T-helper 1 cell treated with Interleukin-12 subunit alpha and Interleukin-12 subunit beta and Interleukin-4 antibody, amounts not matched to agents 30 μg/mL and 1 μg/mL, for 36 hours (primary cell): ENCODE results near the gene ZNF597.

Experiments
- H3K27ac Mint-ChIP-seq: one replicate; pipeline ENCODE4 v1.8.0; 2021; ENCODE audit warnings: mild to moderate bottlenecking, mixed read lengths
- H3K27me3 Mint-ChIP-seq: one replicate; pipeline ENCODE4 v1.8.0; 2021; ENCODE audit warnings: low read depth, mixed read lengths
- H3K36me3 Mint-ChIP-seq: one replicate; pipeline ENCODE4 v1.8.0; 2021; ENCODE audit warnings: low read depth, mixed read lengths
- H3K4me1 Mint-ChIP-seq: one replicate; pipeline ENCODE4 v1.8.0; 2021; ENCODE audit warnings: low read depth, mixed read lengths
- H3K4me3 Mint-ChIP-seq: one replicate; pipeline ENCODE4 v1.8.0; 2021; ENCODE audit warnings: mild to moderate bottlenecking, moderate library complexity, mixed read lengths
- H3K9me3 Mint-ChIP-seq: one replicate; pipeline ENCODE4 v1.8.0; 2021; ENCODE audit warnings: mixed read lengths

Gene ZNF597

GRCh38 chr16:3467921-3468320 is 24.6 kb upstream of the ZNF597 start:
- peaks cover 10% of the 10 kb centered on the region for H3K36me3 Mint-ChIP-seq
- peaks cover 37% of the 10 kb centered on the region for H3K4me1 Mint-ChIP-seq
- H3K27ac Mint-ChIP-seq = no peak overlapping the region
- H3K4me3 Mint-ChIP-seq = no peak overlapping the region
- H3K27me3 Mint-ChIP-seq = no peaks in the 10 kb centered on the region
- H3K9me3 Mint-ChIP-seq = no peaks in the 10 kb centered on the region

GRCh38 chr16:3467182-3467581 is 23.9 kb upstream of the ZNF597 start:
- Mint-ChIP-seq H3K27ac (no peak overlapping the region), H3K4me3 (no peak overlapping the region), H3K9me3 (no peaks in the 10 kb centered on the region), H3K27me3 (no peaks in the 10 kb centered on the region), H3K36me3 (peaks cover 7% of the 10 kb centered on the region), H3K4me1 (peaks cover 33% of the 10 kb centered on the region)

GRCh38 chr16:3465911-3466584 is 22.7 kb upstream of the ZNF597 start:
- Mint-ChIP-seq H3K27ac (no peak overlapping the region), H3K9me3 (no peaks in the 10 kb centered on the region), H3K4me1 (peaks cover 41% of the 10 kb centered on the region), H3K36me3 (peaks cover 7% of the 10 kb centered on the region), H3K4me3 (no peak overlapping the region), H3K27me3 (no peaks in the 10 kb centered on the region)

GRCh38 chr16:3465301-3465700 is 22.0 kb upstream of the ZNF597 start:
- Mint-ChIP-seq H3K4me3 (no peak overlapping the region), H3K36me3 (peaks cover 7% of the 10 kb centered on the region), H3K4me1 (peaks cover 42% of the 10 kb centered on the region), H3K27me3 (no peaks in the 10 kb centered on the region), H3K27ac (no peak overlapping the region), H3K9me3 (no peaks in the 10 kb centered on the region)

GRCh38 chr16:3461151-3461550 is 17.8 kb upstream of the ZNF597 start:
- H3K27me3 Mint-ChIP-seq = no peaks in the 10 kb centered on the region
- no peaks in the 10 kb centered on the region for H3K9me3 Mint-ChIP-seq
- H3K27ac Mint-ChIP-seq = no peak overlapping the region
- H3K36me3 Mint-ChIP-seq = peaks cover 4% of the 10 kb centered on the region
- peaks cover 45% of the 10 kb centered on the region for H3K4me1 Mint-ChIP-seq
- no peak overlapping the region for H3K4me3 Mint-ChIP-seq

- peaks cover 45% of the 10 kb centered on the region for H3K4me1 Mint-ChIP-seq
- no peaks in the 10 kb centered on the region for H3K9me3 Mint-ChIP-seq
- H3K27me3 Mint-ChIP-seq = no peaks in the 10 kb centered on the region
- peaks cover 4% of the 10 kb centered on the region for H3K36me3 Mint-ChIP-seq
- no peak overlapping the region for H3K4me3 Mint-ChIP-seq
- no peak overlapping the region for H3K27ac Mint-ChIP-seq
Measured at GRCh38 chr16:3460585-3460984, 17.3 kb upstream of the ZNF597 start.

GRCh38 chr16:3460121-3460520 is 16.8 kb upstream of the ZNF597 start:
- no peak overlapping the region for H3K4me3 Mint-ChIP-seq
- H3K36me3 Mint-ChIP-seq = peaks cover 2% of the 10 kb centered on the region
- no peaks in the 10 kb centered on the region for H3K9me3 Mint-ChIP-seq
- no peaks in the 10 kb centered on the region for H3K27me3 Mint-ChIP-seq
- H3K4me1 Mint-ChIP-seq = peaks cover 44% of the 10 kb centered on the region
- H3K27ac Mint-ChIP-seq = no peak overlapping the region

GRCh38 chr16:3459401-3460090 is 16.2 kb upstream of the ZNF597 start:
- Mint-ChIP-seq H3K27me3 (no peaks in the 10 kb centered on the region), H3K9me3 (no peaks in the 10 kb centered on the region), H3K4me3 (peak overlapping the region; percentile 68), H3K4me1 (peaks cover 43% of the 10 kb centered on the region), H3K36me3 (peaks cover 2% of the 10 kb centered on the region), H3K27ac (peak overlapping the region; percentile 49)

- H3K9me3 Mint-ChIP-seq = no peaks in the 10 kb centered on the region
- no peaks in the 10 kb centered on the region for H3K27me3 Mint-ChIP-seq
- H3K36me3 Mint-ChIP-seq = peaks cover 3% of the 10 kb centered on the region
- peak overlapping the region; percentile 49 for H3K27ac Mint-ChIP-seq
- H3K4me3 Mint-ChIP-seq = peak overlapping the region; percentile 68
- peaks cover 38% of the 10 kb centered on the region for H3K4me1 Mint-ChIP-seq
Measured at GRCh38 chr16:3458852-3459361, 15.6 kb upstream of the ZNF597 start.

- Mint-ChIP-seq H3K4me1 (peaks cover 38% of the 10 kb centered on the region), H3K27me3 (no peaks in the 10 kb centered on the region), H3K36me3 (peaks cover 4% of the 10 kb centered on the region), H3K27ac (peak overlapping the region; percentile 49), H3K4me3 (peak overlapping the region; percentile 68), H3K9me3 (no peaks in the 10 kb centered on the region)
Measured at GRCh38 chr16:3458278-3458851, 15.1 kb upstream of the ZNF597 start.

GRCh38 chr16:3457434-3458252 is 14.3 kb upstream of the ZNF597 start:
- Mint-ChIP-seq H3K9me3 (no peaks in the 10 kb centered on the region), H3K4me1 (peaks cover 38% of the 10 kb centered on the region), H3K4me3 (peak overlapping the region; percentile 78), H3K27me3 (no peaks in the 10 kb centered on the region), H3K27ac (peak overlapping the region; percentile 80), H3K36me3 (peaks cover 4% of the 10 kb centered on the region)

GRCh38 chr16:3454631-3455147 is 11.4 kb upstream of the ZNF597 start:
- peaks cover 31% of the 10 kb centered on the region for H3K4me1 Mint-ChIP-seq
- peak overlapping the region; percentile 8 for H3K4me3 Mint-ChIP-seq
- H3K27me3 Mint-ChIP-seq = no peaks in the 10 kb centered on the region
- H3K27ac Mint-ChIP-seq = no peak overlapping the region
- H3K9me3 Mint-ChIP-seq = no peaks in the 10 kb centered on the region
- peaks cover 18% of the 10 kb centered on the region for H3K36me3 Mint-ChIP-seq

GRCh38 chr16:3454093-3454492 is 10.8 kb upstream of the ZNF597 start:
- Mint-ChIP-seq H3K9me3 (no peaks in the 10 kb centered on the region), H3K36me3 (peaks cover 21% of the 10 kb centered on the region), H3K4me1 (peaks cover 25% of the 10 kb centered on the region), H3K4me3 (no peak overlapping the region), H3K27ac (no peak overlapping the region), H3K27me3 (no peaks in the 10 kb centered on the region)

GRCh38 chr16:3444032-3444388 is 706 bp upstream of the ZNF597 start:
- H3K27ac Mint-ChIP-seq = peak overlapping the region; percentile 93

More at GRCh38 chr16:3444032-3444388, 706 bp upstream of the ZNF597 start:
- Mint-ChIP-seq H3K4me3 (peak overlapping the region; percentile 94), H3K36me3 (peaks cover 41% of the 10 kb centered on the region), H3K27me3 (no peaks in the 10 kb centered on the region), H3K9me3 (peaks cover 31% of the 10 kb centered on the region), H3K4me1 (peaks cover 10% of the 10 kb centered on the region)
